ENCODE results near the gene ARHGEF25. TPM values are rescaled to one million over a fixed set of nuclear protein-coding genes. Genes with fewer than 3 reads are reported as not detected.

Gene ARHGEF25
- total and polyA plus RNA-seq, 2 of the 4 experiments (the other 2 are of a cell fraction), result 6.3 to 17.9 TPM

DNA sequence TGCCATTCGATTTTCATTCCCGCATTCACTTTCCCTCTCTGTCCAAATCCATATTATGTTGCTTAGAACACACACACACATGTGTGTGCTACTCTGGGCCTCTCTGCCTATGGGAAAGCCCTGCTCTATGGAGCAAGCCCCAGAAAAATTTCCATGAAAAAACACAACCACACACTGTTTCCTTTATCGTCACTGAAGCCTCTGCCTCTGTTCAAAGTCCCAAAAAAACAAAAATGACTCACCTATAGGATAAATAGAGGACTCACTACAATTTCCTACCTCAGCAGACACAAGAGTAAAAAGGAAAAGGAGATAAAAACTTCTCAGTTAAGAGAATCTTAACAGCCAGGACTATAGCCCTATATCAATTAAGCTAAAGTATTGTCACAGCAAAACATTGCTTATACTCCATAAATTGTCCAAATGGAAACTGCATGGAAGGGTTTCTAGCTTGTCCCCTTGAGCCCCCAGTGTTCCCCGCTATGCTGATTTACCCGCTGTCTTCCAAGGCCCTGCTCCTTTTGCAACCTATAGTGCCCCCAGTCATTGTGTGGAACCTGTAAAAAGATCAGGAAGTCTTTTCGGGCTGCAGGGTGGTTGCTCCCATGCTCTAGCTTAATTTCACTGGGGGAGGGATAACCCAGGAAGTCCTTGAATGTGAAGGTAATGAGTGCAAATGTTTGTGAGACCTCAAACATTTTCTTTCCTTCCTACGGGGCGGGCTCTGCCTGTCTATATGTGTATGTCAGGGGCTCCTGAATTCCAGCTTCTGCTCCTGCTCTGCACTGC is 31.4 kb upstream of the ARHGEF25 start:
- Histone ChIP-seq H3K9me3 (ENCODE audit: control insufficient read depth, insufficient read depth, low read length) (no peaks in the 10 kb centered on the region), H3K4me3 (ENCODE audit: insufficient read depth, low read depth, low read length) (no peak overlapping the region), H3K36me3 (ENCODE audit: control insufficient read depth, insufficient read depth, low read length) (no peaks in the 10 kb centered on the region), H2BK15ac (ENCODE audit: low read depth, low read length) (no peak overlapping the region), H2AFZ (replicated peaks; ENCODE audit: low read length, poor library complexity) (no peak overlapping the region), H3K56ac (ENCODE audit: extremely low read depth, insufficient read depth, low read length) (no peak overlapping the region), H4K20me1 (ENCODE audit: insufficient read depth, low read length) (no peaks in the 10 kb centered on the region), H2BK120ac (ENCODE audit: low read depth, low read length) (no peak overlapping the region), H3K18ac (ENCODE audit: low read depth, low read length) (no peak overlapping the region), H3K23ac (ENCODE audit: low read depth, low read length) (no peak overlapping the region), H2AK9ac (replicated peaks; ENCODE audit: low read depth, low read length, poor library complexity) (no peak overlapping the region), H3K79me1 (ENCODE audit: low read depth in 1 of 2, low read length in 2 of 2) (no peaks in the 10 kb centered on the region), H3K27me3 (ENCODE audit: control insufficient read depth, insufficient read depth, low read length) (peaks cover 25% of the 10 kb centered on the region), H2AK5ac (ENCODE audit: low read depth, low read length) (no peak overlapping the region), H2BK5ac (ENCODE audit: low read depth, low read length, poor library complexity, severe bottlenecking) (no peak overlapping the region), H4K5ac (ENCODE audit: low read depth, low read length) (no peak overlapping the region), H4K8ac (ENCODE audit: low read depth in 2 of 2, low read length in 2 of 2) (no peak overlapping the region), H4K91ac (ENCODE audit: insufficient read depth, low read depth, low read length) (no peak overlapping the region), H2BK20ac (ENCODE audit: low read depth, low read length) (no peak overlapping the region), H3K14ac (replicated peaks; ENCODE audit: low read depth, low read length) (no peak overlapping the region), H3K27ac (ENCODE audit: insufficient read depth, low read length) (no peak overlapping the region), H3K4ac (ENCODE audit: low read depth, low read length) (no peak overlapping the region), H3K9me1 (ENCODE audit: insufficient read depth, low read length) (no peaks in the 10 kb centered on the region), H3K9ac (ENCODE audit: low read depth, low read length) (no peak overlapping the region), H3K4me2 (ENCODE audit: low read depth, low read length) (no peak overlapping the region), H3K4me1 (ENCODE audit: control insufficient read depth, insufficient read depth, low read length) (no peaks in the 10 kb centered on the region)
- dilution Hi-C loops (cut with HindIII; ENCODE audit: low sequenced_read_pairs, unreplicated experiment) (no loop called here), intact Hi-C loops (cut with micrococcal nuclease) (loop anchor here (5.0 kb wide), 1 partner anchor 157 kb away; the partner anchor contains the start of gene AGAP2), in situ Hi-C loops (cut with MboI; ENCODE audit: low sequenced_read_pairs) (loop anchor here (5.0 to 10.0 kb wide), 2 partner anchors 42 to 155 kb away; partner anchors contain the start of gene AGAP2)
- ATAC-seq (ENCODE audit: low read depth) (no peak), DNase-seq (peak; percentile 24)
- POLR2A ChIA-PET (ENCODE audit: unreplicated experiment), result no interaction called here
- WGBS, 2 experiments (ENCODE audit: extremely low coverage in 2 of 2, insufficient read length in 1 of 2), result 100% methylated on average over 1 of the region's 8 CpGs; no CpG with 5 or more reads in 1 of the 2 experiments
- no peak for TF ChIP-seq MAZ (IDR thresholded peaks at IDR 0.05; ENCODE audit: borderline replicate concordance, low read depth, low read length)
- no peak for TF ChIP-seq SMC3 (IDR thresholded peaks at IDR 0.05; ENCODE audit: low read depth, low read length)
- no peak for TF ChIP-seq RFX5 (IDR thresholded peaks at IDR 0.05; ENCODE audit: low read depth, low read length)
- TF ChIP-seq MAFK (IDR thresholded peaks at IDR 0.05; ENCODE audit: low read depth, low read length), result no peak
- TF ChIP-seq MXI1 (IDR thresholded peaks at IDR 0.05; ENCODE audit: borderline replicate concordance, low read depth, low read length), result no peak
- no peak for TF ChIP-seq FOS (IDR thresholded peaks at IDR 0.05; ENCODE audit: low read depth, low read length)
- no peak for TF ChIP-seq RAD21 (IDR thresholded peaks at IDR 0.05; ENCODE audit: low read length)
- no peak for TF ChIP-seq RCOR1 (IDR thresholded peaks at IDR 0.05; ENCODE audit: insufficient replicate concordance, low read length)
- TF ChIP-seq ELK1 (IDR thresholded peaks at IDR 0.05; ENCODE audit: borderline replicate concordance, low read depth, low read length), result no peak
- CTCF ChIA-PET, result no interaction called here
- no TSS peak for BruUV-seq (replicated peaks)

All from IMR-90 (cell line).